ENCODE measurements around the gene EIF4EBP2.
A peak's percentile ranks its signal among the peaks of the same experiment; 100 is the strongest.

Gene EIF4EBP2

DNA sequence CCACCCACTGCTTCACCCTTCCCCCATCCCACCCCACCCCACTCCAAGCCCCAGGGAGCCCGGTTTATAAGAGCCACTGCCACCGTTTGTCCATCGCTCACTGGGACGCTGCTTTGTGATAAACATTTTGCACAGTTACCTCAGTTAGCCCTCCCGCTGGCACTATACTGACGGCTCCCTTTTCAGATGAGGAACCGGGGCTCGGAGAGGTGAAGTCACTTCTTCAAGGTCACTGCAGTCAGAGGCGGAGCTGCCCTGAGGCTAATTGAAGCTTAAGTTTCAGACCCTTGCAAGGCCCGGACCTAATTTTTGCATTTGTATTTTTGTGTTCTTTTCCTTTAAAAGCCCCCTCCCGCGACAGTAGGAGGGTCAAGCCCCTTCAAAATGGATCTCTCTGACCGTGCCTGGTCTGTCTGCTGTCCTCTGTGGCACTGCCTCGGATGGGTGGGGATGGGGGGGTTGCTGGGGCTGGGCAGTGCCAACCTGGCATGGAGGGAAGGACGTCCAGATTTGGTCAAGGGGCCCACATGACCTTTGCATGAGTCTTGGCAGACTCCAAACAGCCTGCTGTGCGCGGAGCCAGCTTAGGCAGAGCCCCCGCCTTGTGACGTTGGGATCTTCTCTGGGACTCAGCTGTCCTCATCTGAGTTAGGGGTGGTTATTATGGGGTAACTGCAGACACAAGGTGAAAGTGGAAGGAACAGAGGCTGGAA lies 55.3 kb downstream of the EIF4EBP2 start:
- DNase-seq = no peak
- peak overlapping the region in 1 of 2 donors; percentile 69 for H3K4me3 Mint-ChIP-seq
- H3K4me1 Mint-ChIP-seq = peaks cover 19% of the 10 kb centered on the region
- peaks cover 67% of the 10 kb centered on the region for H3K27me3 Mint-ChIP-seq
- ATAC-seq = no peak
- H3K27ac Mint-ChIP-seq = no peak overlapping the region
- H3K9me3 Mint-ChIP-seq = no peaks in the 10 kb centered on the region

DNA sequence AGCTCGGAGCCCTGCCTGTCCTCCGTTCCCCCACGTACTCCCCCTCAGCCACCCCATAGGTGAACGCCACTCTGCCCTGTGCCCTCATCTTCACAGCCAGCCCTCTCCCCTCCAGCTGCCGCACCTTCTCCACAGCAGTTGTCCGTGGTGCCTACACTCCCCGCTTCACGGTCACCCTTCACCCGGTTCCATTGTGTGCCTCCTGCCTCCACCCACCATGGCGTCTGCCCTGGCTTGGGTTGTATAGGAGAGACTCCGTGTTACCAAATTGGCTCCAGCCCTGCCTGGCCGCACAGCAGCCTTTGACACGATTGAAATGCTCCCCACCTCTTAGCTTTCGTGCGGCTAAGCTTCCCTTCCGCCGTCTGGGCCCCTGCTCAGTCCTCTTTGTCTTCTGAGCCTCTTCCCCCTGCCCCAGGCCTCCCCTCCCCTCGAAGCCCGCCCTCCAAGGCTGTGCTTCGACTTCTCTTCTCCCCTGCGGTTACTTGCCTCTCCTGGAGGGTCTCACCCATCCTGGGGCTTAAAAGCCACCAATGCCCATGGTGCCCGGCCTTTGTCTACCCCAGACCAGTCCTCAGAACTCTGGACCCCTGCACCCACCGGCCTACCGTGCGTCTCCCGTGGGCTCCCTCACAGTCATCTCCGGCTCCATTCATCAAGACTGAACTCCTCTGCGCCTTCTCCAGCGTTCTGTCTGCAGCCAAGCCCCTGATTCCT lies 56.0 kb downstream of the EIF4EBP2 start:
- H3K27me3 Mint-ChIP-seq = peaks cover 66% of the 10 kb centered on the region
- H3K4me1 Mint-ChIP-seq = peaks cover 19% of the 10 kb centered on the region
- ATAC-seq (no peak), DNase-seq (no peak)
- no peaks in the 10 kb centered on the region for H3K9me3 Mint-ChIP-seq
- peak overlapping the region in 1 of 2 donors; percentile 8 for H3K4me3 Mint-ChIP-seq
- H3K27ac Mint-ChIP-seq = no peak overlapping the region

DNA sequence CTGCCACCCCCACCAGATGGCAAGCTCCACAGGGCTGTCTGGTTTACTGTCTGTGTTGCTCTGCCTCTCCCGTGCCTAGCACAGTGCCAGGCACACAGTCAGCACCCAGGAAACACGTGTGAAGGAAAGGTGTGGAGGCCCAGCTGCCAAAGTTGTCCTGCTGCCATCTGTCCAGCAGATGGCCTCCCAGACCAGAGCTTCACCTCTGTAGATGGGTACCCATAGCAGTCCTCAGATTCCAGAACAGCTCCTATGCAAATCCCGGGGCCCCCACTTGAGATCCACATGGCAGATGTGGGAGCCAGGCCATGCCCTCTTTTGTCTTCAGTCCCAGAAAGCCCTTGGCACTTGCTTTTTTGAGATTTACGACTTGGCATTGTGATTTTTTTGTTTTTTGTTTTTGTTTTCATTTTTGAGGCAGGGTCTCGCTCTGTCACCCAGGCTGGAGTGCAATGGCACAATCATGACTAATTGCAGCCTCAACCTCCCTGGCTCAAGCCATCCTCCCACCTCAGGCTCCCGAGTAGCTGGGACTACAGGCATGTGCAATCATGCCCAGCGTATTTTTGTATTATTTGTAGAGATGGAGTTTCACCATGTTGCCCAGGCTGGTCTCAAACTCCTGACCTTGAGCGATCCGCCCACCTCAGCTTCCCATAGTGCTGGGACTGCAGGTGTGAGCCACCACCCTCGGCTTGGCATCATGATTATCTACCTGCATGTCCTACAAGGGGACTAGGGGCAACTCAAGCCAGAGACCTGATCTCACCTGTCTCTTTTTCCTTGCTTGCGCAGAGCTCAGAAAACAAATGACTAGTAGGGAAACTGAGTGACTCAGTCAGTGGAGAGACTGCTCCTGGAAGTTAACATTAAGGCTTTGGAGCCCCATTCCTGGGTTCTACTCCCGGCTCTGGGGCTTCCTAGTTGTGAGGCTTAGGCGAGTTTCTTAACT lies 57.7 kb downstream of the EIF4EBP2 start:
- DNase-seq (peak in 1 of 2 donors; percentile 55), ATAC-seq (peak; percentile 72)
- H3K9me3 Mint-ChIP-seq = no peaks in the 10 kb centered on the region

GRCh38 chr10:70462349-70462984 lies 58.5 kb downstream of the EIF4EBP2 start:
- DNase-seq (no peak), ATAC-seq (no peak)
- Mint-ChIP-seq H3K27ac (no peak overlapping the region), H3K4me3 (no peak overlapping the region), H3K27me3 (peaks cover 55% of the 10 kb centered on the region), H3K4me1 (peaks cover 19% of the 10 kb centered on the region), H3K9me3 (no peaks in the 10 kb centered on the region)

More for the DNA sequence above, 57.7 kb downstream of the EIF4EBP2 start:
- Mint-ChIP-seq H3K27me3 (peaks cover 55% of the 10 kb centered on the region), H3K4me3 (no peak overlapping the region), H3K4me1 (peaks cover 19% of the 10 kb centered on the region), H3K27ac (no peak overlapping the region)

DNA sequence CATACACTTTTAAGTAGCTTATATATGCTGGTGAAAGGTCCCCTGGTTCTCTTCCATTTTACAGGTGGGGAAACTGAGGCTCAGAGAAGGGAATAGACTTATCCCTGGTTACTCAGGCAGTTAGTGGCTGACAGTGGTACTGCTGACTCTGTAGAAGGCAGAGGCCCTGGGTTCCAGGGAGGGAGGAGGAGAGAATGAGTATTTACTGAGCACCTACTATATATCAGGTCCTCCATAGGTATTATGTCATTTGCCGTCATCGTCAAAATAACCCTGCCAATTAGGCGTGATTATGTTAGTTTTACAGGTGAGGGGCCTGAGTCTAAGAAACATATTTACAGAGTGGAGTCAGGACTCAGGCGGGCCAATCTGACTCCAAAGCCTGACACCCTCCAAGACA lies 61.3 kb downstream of the EIF4EBP2 start:
- H3K27ac Mint-ChIP-seq = no peak overlapping the region
- peaks cover 48% of the 10 kb centered on the region for H3K27me3 Mint-ChIP-seq
- DNase-seq (no peak), ATAC-seq (no peak)
- no peaks in the 10 kb centered on the region for H3K9me3 Mint-ChIP-seq
- H3K4me1 Mint-ChIP-seq = peaks cover 17% of the 10 kb centered on the region
- no peak overlapping the region for H3K4me3 Mint-ChIP-seq

DNA sequence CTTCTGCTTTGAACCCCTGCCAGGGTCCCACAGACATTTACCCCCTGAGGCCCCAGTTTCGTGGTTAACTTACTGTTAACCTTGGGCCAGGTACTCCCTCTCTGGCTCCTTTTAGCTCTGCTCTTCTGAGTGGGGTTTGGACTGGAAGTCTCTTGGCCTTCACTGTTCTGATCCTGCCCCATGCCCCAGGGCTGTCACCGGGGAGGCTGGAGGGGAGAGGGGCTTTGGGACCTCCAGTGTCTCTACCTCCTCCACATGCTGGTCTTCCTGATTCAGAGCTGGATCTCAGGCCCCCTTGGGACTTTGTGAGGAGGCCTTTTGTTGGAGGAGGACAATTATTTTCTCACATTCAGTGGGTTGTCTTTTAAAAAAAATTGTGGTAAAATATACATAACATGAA lies 61.9 kb downstream of the EIF4EBP2 start:
- no peak for DNase-seq
- Mint-ChIP-seq H3K4me1 (peaks cover 17% of the 10 kb centered on the region), H3K27me3 (peaks cover 42% of the 10 kb centered on the region), H3K9me3 (no peaks in the 10 kb centered on the region), H3K4me3 (no peak overlapping the region), H3K27ac (no peak overlapping the region)
- no peak for ATAC-seq

- ATAC-seq = no peak
- H3K27ac Mint-ChIP-seq = no peak overlapping the region
- H3K4me3 Mint-ChIP-seq = no peak overlapping the region
- H3K9me3 Mint-ChIP-seq = no peaks in the 10 kb centered on the region
- peaks cover 35% of the 10 kb centered on the region for H3K27me3 Mint-ChIP-seq
- peaks cover 12% of the 10 kb centered on the region for H3K4me1 Mint-ChIP-seq
- DNase-seq = no peak
Measured at GRCh38 chr10:70466951-70467350, 63.0 kb downstream of the EIF4EBP2 start.

GRCh38 chr10:70472799-70473454 lies 69.0 kb downstream of the EIF4EBP2 start:
- Mint-ChIP-seq H3K9me3 (no peaks in the 10 kb centered on the region), H3K27ac (no peak overlapping the region), H3K27me3 (peaks cover 57% of the 10 kb centered on the region), H3K4me1 (peaks cover 39% of the 10 kb centered on the region), H3K4me3 (no peak overlapping the region)
- ATAC-seq (no peak), DNase-seq (no peak)

DNA sequence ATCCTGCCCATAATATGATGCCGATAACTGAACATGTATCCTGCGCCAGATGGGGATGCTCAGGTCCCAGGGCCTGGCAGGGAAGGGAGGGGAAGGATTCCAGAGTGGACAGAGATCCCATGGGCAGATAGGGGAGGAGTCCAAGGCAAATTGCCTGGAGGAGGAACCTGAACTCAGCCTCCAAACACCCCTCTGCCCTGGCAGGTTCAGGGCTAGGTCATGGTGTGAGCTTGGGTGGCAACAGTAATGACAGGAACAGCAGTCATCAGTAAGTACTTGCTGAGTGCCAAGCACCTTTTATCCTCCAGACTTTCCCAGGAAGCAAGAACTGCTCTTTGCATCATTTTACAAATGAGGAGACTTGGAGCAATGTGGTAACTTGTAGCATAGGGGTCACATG lies 70.8 kb downstream of the EIF4EBP2 start:
- H3K9me3 Mint-ChIP-seq = no peaks in the 10 kb centered on the region
- no peak overlapping the region for H3K27ac Mint-ChIP-seq
- no peak for ATAC-seq
- H3K4me1 Mint-ChIP-seq = peaks cover 42% of the 10 kb centered on the region
- H3K4me3 Mint-ChIP-seq = no peak overlapping the region
- no peak for DNase-seq
- peaks cover 43% of the 10 kb centered on the region for H3K27me3 Mint-ChIP-seq

GRCh38 chr10:70475661-70476060 lies 71.7 kb downstream of the EIF4EBP2 start:
- DNase-seq = no peak
- no peaks in the 10 kb centered on the region for H3K9me3 Mint-ChIP-seq
- no peak overlapping the region for H3K27ac Mint-ChIP-seq
- ATAC-seq = no peak
- H3K27me3 Mint-ChIP-seq = peaks cover 46% of the 10 kb centered on the region
- peaks cover 48% of the 10 kb centered on the region for H3K4me1 Mint-ChIP-seq
- no peak overlapping the region for H3K4me3 Mint-ChIP-seq

DNA sequence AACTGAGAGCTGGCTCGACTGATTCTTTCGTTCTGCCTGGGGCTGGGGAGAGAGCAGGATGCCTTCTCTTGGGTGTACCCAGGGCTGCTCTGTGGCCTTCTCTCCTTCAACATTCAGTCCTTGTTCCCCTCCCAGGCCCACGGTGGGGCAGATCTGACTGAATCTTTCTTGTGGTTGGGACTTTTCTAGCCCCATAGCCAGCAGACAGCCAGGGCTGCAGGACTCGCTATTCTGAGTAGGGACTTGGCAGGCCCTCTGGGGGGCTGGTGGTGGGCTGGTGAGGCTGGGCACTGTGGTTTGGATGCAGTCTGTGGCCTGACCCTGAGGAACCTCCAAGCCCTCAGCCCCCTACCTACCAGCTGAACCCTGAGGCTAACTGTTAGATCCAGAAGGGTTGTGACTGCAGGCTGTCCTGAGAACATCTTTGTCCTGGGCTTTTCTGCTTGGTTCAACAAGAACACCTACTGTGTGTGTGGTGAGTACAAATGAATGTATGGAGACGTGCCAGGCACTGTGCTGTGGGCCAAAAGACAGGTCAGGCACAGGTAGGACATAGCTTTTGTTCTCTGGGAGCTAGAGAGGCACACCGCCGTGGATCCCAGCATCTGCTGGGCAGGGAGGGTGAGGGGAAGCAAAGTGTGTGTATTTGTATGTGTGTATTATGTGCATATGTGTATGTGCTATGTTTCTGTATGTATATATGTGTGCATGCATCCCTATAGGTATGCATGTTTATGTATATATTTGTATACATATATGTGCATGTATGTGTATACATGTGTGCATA lies 72.5 kb downstream of the EIF4EBP2 start:
- Mint-ChIP-seq H3K27me3 (peaks cover 50% of the 10 kb centered on the region), H3K27ac (peak overlapping the region in 1 of 2 donors; percentile 39)
- peak; percentile 8 for ATAC-seq

DNA sequence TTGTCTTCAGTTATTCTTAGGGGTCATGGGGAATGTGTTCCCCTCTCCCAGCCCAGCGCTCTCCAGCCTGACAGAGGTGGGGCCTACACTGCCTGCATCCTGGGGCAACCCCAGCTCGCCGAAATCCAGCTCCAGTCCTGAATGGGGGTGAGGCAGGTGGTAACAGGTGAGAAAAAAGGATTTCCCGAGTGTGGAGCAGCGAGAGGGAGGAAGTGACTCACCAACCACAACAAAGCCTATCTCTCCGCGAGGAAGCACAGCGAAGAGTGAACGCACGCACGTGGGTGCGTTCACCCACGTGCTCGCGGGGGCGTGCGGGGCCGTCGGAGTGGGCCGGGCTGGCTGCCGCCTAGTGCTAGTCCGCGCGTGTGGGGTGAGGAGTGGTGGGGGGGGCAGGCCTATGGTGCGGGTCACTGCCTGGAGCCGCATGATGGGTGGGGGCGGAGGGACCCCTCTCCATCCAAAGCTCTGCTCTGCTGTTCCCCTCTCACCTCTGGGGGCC lies 73.8 kb downstream of the EIF4EBP2 start:
- ATAC-seq (peak; percentile 78), DNase-seq (peak; percentile 77 to 83)
- peaks cover 65% of the 10 kb centered on the region for H3K4me1 Mint-ChIP-seq
- H3K9me3 Mint-ChIP-seq = no peaks in the 10 kb centered on the region
- H3K4me3 Mint-ChIP-seq = peak overlapping the region; percentile 84 to 89
- H3K27me3 Mint-ChIP-seq = peaks cover 50% of the 10 kb centered on the region
- peak overlapping the region in 1 of 2 donors; percentile 91 for H3K27ac Mint-ChIP-seq

More for the DNA sequence above, 72.5 kb downstream of the EIF4EBP2 start:
- H3K4me3 Mint-ChIP-seq = no peak overlapping the region
- H3K9me3 Mint-ChIP-seq = no peaks in the 10 kb centered on the region
- peaks cover 56% of the 10 kb centered on the region for H3K4me1 Mint-ChIP-seq
- DNase-seq = peak in 1 of 2 donors; percentile 34

Measured in stimulated activated naive CD8-positive, alpha-beta T cell treated with anti-CD3 and anti-CD28 coated beads, Interleukin-15, amount 100 ng/mL, for 72 hours (primary cell).